GM19023 (cell line): Measurements from ENCODE around the gene EFHD2.
"Not testable (repeated sequence)": the region's sequence is repeated elsewhere in the genome, so short reads cannot be mapped to it uniquely, and the experiment has no call there.

ENCODE experiments used
- ATAC-seq: cut with Tn5 transposase; IDR thresholded peaks from one replicate; pipeline ENCODE4 v1.9.1; 2021; ENCODE audit warnings: mild to moderate bottlenecking, moderate library complexity; ENCODE audit not compliant: unreplicated experiment

EFHD2 gene

DNA sequence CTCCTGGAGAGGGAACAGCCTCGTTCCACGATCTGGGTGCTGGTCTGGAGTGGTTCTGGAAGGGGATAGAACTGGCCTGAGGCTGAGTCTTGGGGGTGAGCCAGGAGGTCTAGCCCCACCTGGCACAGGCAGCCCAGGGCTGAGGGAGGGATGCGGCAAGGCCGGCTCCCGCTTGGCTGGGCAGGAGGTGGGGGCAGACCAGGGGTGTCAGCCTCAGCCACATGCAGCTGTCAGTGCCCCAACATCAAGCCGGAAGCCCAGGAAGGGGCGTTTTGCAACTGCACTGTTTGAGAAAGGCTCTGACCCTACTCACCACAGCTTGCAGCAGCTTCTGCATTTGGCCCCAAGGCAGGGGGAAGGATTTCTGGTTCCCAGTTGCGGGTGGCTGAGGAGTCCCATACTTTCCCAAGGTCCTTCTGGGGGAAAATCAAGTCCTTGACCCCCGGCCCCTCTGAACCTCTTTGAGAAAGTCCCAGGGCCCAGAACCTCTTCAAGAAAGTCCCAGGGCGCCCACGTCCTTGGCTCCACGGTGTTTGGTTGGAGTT, 2.0 kb downstream of the EFHD2 start:
- ATAC-seq: peak; percentile 37

DNA sequence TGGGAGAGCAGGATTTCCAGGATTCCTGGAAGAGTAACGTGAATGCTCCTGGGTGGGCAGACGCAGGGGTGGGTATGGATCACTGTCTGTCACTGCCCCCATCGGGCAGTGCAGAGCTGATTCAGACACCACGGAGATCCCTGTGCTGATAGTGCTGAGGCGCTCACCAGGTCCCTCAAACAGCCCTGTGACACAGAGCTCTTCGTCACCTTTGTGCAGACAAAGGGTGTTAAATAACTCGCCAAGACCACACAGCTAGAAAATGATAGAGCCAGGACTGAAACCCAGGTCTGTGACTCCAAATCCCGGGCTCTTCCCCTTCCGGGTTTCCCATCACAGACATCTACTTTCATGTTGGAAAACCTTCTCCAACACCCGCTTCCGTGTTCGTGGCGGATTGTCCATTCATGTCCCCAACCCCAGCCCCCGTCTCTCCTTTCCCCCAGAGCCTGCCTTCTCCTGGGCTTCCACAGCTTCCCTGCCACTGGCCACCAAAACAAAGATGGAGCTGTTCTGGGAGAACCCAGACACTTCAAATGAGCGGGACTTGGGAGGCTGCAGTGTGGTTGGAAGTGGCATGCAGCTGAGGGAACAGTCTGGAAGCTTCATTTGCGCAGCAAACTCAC, 2.6 kb downstream of the EFHD2 start:
- ATAC-seq: no peak

- ATAC-seq: no peak
These were observed 3.2 kb downstream of the EFHD2 start for GRCh38 chr1:15412843-15413242.

DNA sequence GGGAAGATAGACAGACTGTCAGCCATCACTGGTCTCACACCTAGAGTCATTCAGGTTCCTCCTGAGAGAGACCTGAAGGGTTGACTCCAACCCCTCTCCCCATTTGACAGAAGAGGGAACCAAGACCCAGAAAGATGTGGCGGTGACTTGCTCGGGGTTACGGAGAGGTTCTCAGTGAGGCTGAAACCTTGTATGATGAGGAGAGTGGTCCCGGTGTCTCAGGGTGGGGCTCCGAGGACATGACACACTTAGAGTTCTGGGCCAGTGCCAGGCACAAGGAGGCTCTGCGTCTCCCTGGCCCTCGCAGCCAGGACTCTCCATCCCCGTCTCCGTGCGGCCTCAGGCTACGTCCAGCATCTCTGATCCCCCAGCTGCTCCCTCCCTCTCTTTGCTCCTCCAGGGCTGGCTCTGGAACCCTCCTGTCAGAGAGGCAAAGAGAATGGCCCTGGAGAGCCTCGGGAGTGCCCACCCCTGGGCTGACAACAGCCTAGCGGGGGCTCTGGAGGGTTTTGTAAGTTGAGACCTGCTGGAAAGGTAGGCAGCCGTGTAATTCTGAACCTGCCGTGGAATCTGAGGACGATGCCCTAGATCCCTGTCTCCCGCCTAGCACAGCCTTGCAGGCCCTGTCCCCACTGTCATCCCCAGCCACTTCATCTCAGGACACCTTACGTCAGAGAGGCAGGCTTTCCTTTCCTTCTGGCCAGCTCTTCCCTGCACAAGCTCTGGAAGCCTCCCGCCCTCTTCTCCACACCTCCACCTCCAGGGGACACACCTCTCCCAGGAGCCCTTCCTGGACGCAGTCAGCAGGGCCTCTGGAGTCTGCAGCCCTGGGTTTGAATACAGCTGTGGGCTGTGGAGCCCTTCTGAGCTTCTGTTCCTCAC, 4.1 kb downstream of the EFHD2 start:
- no peak for ATAC-seq

GRCh38 chr1:15414445-15414983, 4.8 kb downstream of the EFHD2 start:
- ATAC-seq: no peak

DNA sequence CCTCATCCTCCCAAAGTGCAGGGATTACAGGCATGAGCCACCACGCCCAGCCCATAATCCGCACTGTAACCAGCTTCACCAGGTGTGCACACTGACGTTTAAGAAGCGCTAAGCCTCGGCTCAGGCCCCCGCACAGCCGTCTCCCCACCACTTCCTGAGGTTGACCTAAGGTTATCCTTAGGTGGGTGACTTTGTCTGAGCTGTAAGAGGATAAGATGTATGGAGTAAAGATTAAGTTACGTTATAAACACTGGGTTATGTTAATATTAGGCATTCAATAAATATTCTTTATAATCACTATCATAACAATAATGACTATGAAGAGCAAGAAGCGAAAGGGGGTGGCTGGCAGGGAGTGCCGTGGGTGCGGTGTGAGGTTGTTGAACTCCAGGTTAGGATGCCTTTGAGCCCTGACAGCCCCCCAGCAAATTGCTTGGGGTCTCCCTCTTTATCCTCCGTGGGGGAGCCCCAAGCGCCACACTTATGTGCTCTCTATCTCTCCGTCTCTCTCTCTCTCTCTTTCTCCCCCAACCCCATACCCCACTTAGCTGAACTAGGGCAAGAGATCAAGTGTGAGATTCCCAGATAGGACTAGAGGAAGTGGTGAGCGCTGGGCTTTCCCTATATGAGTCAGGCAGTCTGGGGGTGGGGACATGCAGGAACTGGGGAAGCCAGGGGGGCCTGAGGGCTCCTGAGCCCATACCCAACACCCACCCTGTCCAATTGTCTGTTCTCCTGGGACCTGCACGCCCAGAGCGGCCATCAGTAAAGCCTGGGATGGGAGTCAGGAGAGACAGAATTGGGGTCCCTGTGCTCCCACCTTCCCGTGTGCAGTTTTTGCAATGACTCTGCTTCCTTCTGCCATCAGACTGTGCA, 7.6 kb downstream of the EFHD2 start:
- no peak for ATAC-seq

- no peak for ATAC-seq
These were observed 9.3 kb downstream of the EFHD2 start for GRCh38 chr1:15418806-15419515.

DNA sequence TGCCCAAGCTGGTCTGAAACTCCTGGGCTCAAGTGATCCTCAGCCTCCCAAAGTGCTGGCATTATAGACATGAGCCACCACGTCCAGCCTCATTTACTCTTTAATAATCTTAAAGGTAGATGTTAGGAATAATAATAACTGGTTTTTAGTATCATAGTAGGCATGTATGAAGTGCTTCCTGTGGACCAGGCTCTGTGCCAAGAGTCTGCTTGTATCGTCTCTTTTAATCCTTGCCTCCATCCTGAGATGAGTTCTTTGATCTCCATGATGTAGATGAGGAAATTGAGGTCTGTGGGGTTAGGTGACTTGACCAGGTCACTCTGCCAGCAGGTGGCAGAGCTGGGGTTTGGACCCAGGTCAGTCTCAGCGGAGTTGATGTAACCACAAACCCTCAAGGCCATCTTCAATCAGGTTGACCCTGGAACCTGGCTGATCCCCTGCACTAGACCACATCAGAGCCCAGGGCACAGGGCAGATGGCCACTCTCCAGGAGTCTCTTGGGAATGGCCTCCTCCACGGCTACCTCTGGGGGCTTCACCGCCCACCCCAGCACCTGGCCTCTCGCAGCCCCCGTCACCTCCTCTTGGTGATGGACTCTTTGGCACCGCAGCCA, 11.3 kb downstream of the EFHD2 start:
- no peak for ATAC-seq

GRCh38 chr1:15422871-15423270, 13.2 kb downstream of the EFHD2 start:
- no peak for ATAC-seq

- no peak for ATAC-seq
These were observed 13.8 kb downstream of the EFHD2 start for GRCh38 chr1:15423355-15424077.

GRCh38 chr1:15424146-15424667, 14.5 kb downstream of the EFHD2 start:
- no peak for ATAC-seq

GRCh38 chr1:15424981-15425380, 15.3 kb downstream of the EFHD2 start:
- no peak for ATAC-seq

- no peak for ATAC-seq
These were observed 15.8 kb downstream of the EFHD2 start for GRCh38 chr1:15425521-15425920.

GRCh38 chr1:15425958-15426357, 16.3 kb downstream of the EFHD2 start:
- ATAC-seq: no peak

DNA sequence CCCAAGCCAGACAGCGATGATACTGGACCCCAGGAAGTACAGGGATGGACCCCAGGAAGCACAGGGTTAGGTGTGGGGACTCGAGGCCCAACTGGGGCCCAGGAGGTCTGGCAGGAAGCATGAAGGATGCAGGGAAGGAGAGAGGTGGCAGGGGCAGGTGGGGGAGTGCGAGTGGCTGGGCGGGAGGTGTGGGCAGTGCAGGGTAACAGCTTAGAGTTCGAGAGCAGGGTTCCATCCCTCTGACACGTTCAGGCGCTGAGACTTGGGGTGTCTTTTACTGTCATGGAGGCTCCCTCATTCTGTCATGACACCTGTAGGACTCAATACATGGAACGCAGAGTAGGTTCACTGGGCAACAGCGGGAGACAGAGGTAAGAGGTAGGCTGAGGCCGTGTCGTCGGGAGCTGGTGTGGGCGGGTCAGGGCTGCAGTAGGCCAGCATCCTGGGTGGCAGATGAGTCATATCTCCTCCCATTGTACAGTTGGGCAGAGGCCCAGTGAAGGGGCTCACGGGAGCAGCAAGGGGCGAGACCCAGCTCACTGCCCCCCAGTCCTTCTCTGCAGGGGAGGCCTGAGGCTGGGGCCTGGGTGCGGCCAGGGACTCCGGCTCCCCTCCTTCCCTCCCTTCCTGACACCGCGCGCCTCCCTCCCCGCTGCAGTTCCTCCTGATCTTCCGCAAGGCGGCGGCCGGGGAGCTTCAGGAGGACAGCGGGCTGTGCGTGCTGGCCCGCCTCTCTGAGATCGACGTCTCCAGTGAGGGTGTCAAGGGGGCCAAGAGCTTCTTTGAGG, 17.0 kb downstream of the EFHD2 start:
- ATAC-seq: no peak

DNA sequence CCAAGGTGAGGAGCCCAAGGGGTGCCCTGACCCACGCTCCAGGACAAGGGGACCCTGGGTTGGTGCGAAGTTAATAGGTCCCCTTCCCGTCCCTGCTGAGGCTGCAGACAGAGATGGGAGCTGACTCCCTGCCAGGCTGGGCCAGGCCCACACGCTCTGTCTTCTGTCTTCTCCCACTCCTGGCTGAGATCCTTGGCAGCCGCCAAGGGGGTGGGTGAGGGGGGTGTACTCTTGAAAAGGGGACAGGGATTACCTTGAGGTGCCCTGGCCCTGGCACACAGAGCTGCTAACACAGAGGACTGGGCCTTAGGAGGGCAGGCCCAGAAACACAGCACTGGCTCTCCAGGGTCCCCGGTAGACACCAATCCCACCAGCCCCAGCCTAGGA, 17.6 kb downstream of the EFHD2 start:
- ATAC-seq: no peak

- not testable (repeated sequence) for ATAC-seq
These were observed 18.6 kb downstream of the EFHD2 start for GRCh38 chr1:15428252-15428651.

- no peak for ATAC-seq
These were observed 19.2 kb downstream of the EFHD2 start for GRCh38 chr1:15428815-15429435.
